Activated CD4-positive, alpha-beta T cell treated with anti-CD3 and anti-CD28 coated beads, Interleukin-2, amount 10 ng/mL, durations not matched to agents 24 days and 14 days (primary cell): ENCODE data around the gene ZHX3. TPM values are rescaled to one million over a fixed set of nuclear protein-coding genes. Genes with fewer than 3 reads are reported as not detected.

Experiments
- DNase-seq: peaks from one replicate; pipeline ENCODE4 v3.0.0; 2022
- H3K27ac Mint-ChIP-seq: one replicate; pipeline ENCODE4 v1.8.0; 2022; ENCODE audit warnings: mild to moderate bottlenecking, mixed read lengths
- H3K27me3 Mint-ChIP-seq: one replicate; pipeline ENCODE4 v1.8.0; 2022; ENCODE audit warnings: mixed read lengths
- H3K36me3 Mint-ChIP-seq: one replicate; pipeline ENCODE4 v1.8.0; 2022; ENCODE audit warnings: low read depth, mild to moderate bottlenecking, mixed read lengths
- H3K4me1 Mint-ChIP-seq: one replicate; pipeline ENCODE4 v1.8.0; 2021; ENCODE audit warnings: mixed read lengths
- H3K4me3 Mint-ChIP-seq: one replicate; pipeline ENCODE4 v1.8.0; 2022; ENCODE audit warnings: mild to moderate bottlenecking, moderate library complexity, mixed read lengths
- H3K9me3 Mint-ChIP-seq: one replicate; pipeline ENCODE4 v1.8.0; 2021; ENCODE audit warnings: mixed read lengths
- intact Hi-C: fragments of 100-400 bp; cut with micrococcal nuclease; formaldehyde crosslinking; loops from one replicate; pipeline ENCODE4 v1.15.1; 2023
- total RNA-seq: library from RNA; stranded (reverse); gene quantifications from 2 replicates; pipeline ENCODE4 v1.2.3, GENCODE V29; 2022

ZHX3 gene
- total RNA-seq, 1 donor from 2014 or later = 11.7 TPM

DNA sequence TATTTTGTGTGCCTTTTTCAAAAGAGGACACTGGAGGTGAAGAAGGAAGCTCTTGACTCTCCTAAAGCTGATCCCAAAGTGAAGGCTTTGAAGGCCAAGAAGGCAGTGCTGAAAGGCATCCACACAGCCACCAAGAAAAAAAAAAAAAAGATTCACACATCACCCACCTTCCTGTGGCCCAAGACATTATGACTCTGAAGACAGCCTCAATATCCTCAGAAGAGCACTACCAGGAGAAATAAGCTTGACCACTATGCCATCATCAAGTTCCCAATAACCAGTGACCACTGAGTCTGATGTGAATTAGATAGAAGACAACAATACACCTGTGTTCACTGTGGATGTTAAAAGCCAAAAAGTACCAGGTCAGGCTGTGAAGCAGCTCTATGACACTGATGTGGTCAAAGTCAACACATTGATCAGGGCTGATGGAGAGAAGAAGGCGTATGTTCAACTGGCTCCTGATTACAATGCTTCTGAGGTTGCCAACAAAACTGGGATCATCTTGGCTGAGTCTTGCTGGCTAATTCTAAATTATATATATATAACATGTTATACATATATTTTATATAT lies 120.8 kb downstream of the ZHX3 start:
- intact Hi-C loops = no loop called here
- Mint-ChIP-seq H3K4me3 (no peak overlapping the region), H3K36me3 (peaks cover 34% of the 10 kb centered on the region), H3K27me3 (no peaks in the 10 kb centered on the region), H3K4me1 (peaks cover 16% of the 10 kb centered on the region), H3K9me3 (peaks cover 15% of the 10 kb centered on the region), H3K27ac (no peak overlapping the region)
- DNase-seq = peak; percentile 53

DNA sequence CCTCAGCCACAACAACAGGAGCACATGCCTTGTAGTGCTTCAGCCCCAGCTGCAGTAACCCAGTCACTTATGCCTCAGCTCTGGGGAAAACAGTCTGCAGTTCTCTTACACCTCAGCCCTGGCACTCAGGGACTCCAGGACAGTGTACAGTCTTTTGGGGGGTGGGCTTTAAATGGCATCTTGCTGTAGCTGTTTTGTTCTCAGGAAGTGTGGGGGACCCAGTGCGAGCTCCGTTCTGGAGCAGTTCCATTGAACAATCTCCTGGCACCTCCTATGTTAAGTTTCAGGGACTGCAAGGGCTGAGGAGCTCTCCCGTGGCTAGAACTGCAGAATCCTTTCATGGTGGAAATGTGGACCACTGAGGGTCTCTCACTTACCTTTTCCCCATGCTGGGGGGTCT lies 125.0 kb downstream of the ZHX3 start:
- Mint-ChIP-seq H3K36me3 (peaks cover 32% of the 10 kb centered on the region), H3K4me1 (peaks cover 16% of the 10 kb centered on the region), H3K9me3 (peaks cover 14% of the 10 kb centered on the region), H3K27me3 (no peaks in the 10 kb centered on the region), H3K27ac (no peak overlapping the region), H3K4me3 (no peak overlapping the region)
- intact Hi-C loops = no loop called here
- no peak for DNase-seq

DNA sequence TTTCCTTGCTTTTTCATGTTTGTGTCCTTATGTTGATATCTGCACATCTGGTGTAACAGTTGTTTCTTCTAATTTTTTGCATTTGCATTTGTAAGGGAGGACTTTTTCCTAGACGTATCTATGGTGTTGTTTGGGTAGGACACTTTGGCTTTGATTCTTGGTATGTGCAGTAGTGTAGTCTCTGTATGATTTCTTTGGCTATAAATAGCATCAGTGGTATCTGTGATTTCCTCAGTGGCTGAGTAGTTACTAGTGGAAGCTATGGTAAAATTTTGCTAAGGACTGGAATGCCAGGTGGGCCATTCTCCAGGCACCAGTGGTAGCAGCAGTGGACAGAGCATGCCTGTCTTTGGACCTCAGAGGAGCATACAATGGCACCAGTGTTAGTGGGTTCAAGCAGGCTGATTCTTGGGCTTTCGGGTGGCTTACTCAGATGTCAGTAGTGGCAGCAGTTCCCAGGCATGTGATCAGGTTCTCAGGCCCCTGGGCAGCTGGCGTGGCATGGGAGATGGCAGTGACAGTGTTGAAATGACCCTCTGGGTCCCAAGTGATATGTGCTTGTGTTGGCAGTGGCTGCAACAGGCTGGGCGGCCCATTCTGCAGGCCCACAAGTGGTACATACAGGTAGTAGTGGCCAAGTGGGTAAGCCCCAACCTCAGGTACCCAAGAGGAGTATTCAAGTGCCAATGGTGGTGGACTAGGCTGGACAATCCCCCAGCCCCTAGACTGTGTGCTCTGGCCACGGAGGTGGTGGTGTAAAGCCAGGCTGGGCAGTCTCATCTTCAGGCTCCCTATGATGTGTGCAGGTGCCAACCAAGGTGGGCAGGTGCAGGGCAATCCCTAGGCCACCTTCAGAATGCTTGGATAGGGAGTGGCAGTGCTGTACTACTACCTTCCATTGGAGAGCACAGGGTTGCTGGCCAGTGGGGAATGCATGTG lies 125.7 kb downstream of the ZHX3 start:
- no peak overlapping the region for H3K4me3 Mint-ChIP-seq
- peaks cover 28% of the 10 kb centered on the region for H3K36me3 Mint-ChIP-seq
- DNase-seq = peak; percentile 46
- peaks cover 12% of the 10 kb centered on the region for H3K9me3 Mint-ChIP-seq
- peaks cover 16% of the 10 kb centered on the region for H3K4me1 Mint-ChIP-seq
- intact Hi-C loops = no loop called here
- H3K27me3 Mint-ChIP-seq = no peaks in the 10 kb centered on the region
- no peak overlapping the region for H3K27ac Mint-ChIP-seq

DNA sequence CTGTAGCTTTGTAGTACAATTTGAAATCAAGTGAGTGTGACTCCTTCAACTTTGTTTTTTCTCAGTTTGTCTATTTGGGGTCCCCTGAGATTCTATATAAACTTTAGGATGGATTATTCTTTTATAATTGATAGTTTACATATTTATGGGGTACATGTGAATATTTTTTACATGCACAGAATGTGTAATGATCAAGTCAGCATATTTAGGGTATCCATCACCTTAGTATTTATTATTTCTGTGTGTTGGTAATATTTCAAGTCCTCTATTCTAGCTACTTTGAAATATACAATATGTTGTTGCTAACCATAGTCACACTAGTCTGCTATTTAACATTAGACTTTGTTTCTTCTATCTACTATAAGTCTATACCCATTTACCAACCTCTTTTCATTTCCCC lies 129.9 kb downstream of the ZHX3 start:
- H3K27ac Mint-ChIP-seq = no peak overlapping the region
- DNase-seq = no peak
- intact Hi-C loops = no loop called here
- H3K4me3 Mint-ChIP-seq = no peak overlapping the region
- H3K4me1 Mint-ChIP-seq = no peaks in the 10 kb centered on the region
- H3K27me3 Mint-ChIP-seq = no peaks in the 10 kb centered on the region
- H3K36me3 Mint-ChIP-seq = peaks cover 13% of the 10 kb centered on the region
- peaks cover 4% of the 10 kb centered on the region for H3K9me3 Mint-ChIP-seq

DNA sequence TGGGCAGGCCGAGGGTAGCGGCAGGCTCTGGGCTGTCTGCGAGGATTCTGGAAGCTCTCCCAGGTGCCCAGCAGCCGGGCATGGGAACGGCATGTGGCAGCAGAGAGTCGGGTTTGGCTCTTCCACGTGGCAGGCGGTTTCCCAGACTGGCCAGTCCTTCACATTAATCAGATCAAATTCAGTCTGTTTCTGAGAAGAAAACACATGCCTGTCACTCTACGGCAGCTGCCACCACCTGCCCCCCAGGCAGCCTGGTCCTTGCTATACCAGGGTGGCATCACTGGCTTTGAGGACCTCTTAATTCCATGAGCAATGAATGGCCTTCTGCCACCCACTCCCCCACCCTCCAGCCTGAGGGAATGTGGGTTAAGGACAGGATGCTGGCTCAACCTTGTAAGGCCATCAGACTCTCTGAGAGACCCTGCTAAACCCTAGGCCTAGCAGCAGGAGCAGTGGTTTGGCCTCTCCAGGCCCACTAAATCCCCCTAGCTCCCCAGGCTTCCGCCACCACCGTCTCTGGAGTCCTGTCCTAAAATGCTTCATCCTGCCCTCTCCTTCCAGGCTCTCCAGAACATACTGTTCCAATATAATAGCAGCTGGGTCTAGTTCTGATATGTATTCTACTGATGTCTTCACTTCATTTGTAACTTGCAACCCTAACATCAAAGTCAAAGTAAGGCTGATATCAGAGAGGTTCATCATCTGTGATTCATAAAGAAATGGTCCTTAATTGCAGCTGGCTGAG lies 132.3 kb downstream of the ZHX3 start:
- intact Hi-C loops = no loop called here
- Mint-ChIP-seq H3K36me3 (peaks cover 7% of the 10 kb centered on the region), H3K27ac (no peak overlapping the region), H3K9me3 (no peaks in the 10 kb centered on the region), H3K4me3 (no peak overlapping the region), H3K27me3 (no peaks in the 10 kb centered on the region), H3K4me1 (peaks cover 2% of the 10 kb centered on the region)
- DNase-seq = no peak

DNA sequence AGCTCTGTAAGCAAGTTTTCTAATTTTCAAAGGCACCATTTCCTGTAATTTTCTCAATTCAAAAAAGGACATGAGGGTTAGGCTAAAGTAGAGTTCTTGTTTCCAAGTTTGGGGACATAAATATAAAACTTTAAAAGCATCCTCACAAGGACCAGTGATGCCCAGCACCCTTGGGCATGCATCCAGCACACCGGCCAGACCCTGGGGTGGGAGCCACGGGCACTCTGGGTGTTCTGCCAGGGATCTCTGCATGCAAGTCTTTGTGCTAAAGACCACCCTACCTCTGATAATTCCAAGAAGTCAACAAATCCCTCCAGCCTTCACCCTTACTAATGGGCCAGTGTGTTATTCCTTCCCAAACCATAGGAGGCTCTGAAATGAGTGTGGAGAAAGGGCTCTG lies 133.7 kb downstream of the ZHX3 start:
- DNase-seq = no peak
- H3K36me3 Mint-ChIP-seq = peaks cover 11% of the 10 kb centered on the region
- H3K27me3 Mint-ChIP-seq = no peaks in the 10 kb centered on the region
- peaks cover 2% of the 10 kb centered on the region for H3K4me1 Mint-ChIP-seq
- intact Hi-C loops = no loop called here
- no peaks in the 10 kb centered on the region for H3K9me3 Mint-ChIP-seq
- H3K4me3 Mint-ChIP-seq = no peak overlapping the region
- H3K27ac Mint-ChIP-seq = no peak overlapping the region

DNA sequence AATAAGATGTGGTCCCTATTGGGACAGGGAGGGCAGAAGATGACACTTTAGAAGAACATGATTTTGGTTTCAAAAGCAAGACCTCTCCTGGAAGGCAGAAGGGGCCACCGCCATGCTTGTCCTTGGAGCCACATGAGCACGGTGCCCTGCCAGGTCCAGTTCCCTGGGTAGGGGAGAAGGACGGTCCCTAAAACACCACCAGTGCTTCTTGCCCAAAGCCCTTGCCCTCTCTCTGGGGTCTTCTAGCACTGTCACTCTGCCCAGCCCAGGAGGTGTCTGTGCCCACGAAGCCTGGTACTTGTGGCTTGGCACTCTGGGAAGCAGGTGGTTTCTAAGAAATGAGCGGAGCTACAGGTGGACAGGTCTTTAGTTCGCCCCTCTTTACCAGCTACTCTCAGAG lies 134.1 kb downstream of the ZHX3 start:
- H3K36me3 Mint-ChIP-seq = peaks cover 12% of the 10 kb centered on the region
- no peak overlapping the region for H3K27ac Mint-ChIP-seq
- no peak for DNase-seq
- H3K4me1 Mint-ChIP-seq = peaks cover 2% of the 10 kb centered on the region
- H3K4me3 Mint-ChIP-seq = no peak overlapping the region
- no peaks in the 10 kb centered on the region for H3K27me3 Mint-ChIP-seq
- intact Hi-C loops = no loop called here
- H3K9me3 Mint-ChIP-seq = no peaks in the 10 kb centered on the region

DNA sequence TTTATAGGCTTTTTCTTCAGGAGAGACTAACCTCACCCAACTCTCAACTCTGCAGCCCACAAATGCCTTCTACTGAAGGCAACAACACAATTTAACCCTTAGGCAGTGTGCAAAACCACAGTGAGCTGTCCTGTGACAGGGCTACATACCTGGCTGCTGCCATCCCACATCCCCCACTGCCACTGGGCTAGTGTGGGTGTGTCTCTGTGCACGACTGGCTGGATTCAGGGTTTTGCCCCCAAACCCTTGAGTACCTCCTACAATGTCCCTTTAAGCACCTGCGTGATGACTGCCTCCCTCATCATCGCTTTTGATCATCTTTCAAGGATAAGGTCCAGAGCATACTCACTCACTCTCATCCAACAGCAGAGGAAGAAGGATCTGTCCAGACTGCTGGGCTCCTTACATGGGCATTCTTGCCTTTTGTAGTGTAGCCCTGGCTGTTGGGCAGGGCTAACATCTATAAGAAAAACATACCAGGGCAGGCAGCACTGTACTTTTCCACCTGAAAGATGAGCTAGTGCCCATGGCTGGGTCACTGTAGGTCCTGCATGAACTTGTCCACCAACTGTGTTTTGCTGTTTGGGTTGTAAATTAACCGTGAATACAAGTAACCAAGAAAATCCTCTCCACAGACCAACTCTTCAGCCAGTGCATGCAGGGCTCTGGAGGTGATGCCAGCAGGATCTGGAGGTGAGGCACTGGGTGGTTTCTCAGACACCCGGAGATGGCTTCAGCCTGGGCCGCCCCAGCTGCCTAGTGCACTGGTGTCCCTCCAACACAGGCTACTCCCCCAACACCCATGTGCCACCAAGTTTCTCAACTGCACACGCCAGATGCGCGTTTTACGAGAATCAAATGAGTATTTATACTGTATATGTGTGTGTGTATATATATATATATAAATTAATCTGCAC lies 135.0 kb downstream of the ZHX3 start:
- no peak for DNase-seq
- H3K4me1 Mint-ChIP-seq = peaks cover 2% of the 10 kb centered on the region
- no peaks in the 10 kb centered on the region for H3K9me3 Mint-ChIP-seq
- no peak overlapping the region for H3K4me3 Mint-ChIP-seq
- intact Hi-C loops = no loop called here
- H3K36me3 Mint-ChIP-seq = peaks cover 20% of the 10 kb centered on the region
- no peaks in the 10 kb centered on the region for H3K27me3 Mint-ChIP-seq
- H3K27ac Mint-ChIP-seq = peak overlapping the region; percentile 55

DNA sequence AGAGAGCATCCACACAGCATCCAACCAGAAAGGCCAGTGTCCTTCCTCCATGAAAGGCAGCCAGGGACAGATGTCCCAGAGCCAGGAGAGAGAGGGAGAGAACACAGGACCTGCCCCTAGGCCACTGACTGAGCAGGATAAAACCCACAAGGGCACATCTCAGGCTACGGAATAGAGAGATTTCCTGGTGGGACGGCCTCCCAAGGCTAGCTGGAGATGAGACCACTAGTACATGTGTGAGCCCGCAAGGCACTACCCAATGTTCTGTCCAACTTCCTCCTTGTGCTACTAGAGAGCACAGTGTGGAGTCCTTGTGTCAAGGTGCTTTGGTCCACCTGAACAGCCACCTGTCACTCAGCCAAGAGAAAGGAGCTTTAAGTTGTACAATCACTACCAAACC lies 136.0 kb downstream of the ZHX3 start:
- no peak overlapping the region for H3K27ac Mint-ChIP-seq

DNA sequence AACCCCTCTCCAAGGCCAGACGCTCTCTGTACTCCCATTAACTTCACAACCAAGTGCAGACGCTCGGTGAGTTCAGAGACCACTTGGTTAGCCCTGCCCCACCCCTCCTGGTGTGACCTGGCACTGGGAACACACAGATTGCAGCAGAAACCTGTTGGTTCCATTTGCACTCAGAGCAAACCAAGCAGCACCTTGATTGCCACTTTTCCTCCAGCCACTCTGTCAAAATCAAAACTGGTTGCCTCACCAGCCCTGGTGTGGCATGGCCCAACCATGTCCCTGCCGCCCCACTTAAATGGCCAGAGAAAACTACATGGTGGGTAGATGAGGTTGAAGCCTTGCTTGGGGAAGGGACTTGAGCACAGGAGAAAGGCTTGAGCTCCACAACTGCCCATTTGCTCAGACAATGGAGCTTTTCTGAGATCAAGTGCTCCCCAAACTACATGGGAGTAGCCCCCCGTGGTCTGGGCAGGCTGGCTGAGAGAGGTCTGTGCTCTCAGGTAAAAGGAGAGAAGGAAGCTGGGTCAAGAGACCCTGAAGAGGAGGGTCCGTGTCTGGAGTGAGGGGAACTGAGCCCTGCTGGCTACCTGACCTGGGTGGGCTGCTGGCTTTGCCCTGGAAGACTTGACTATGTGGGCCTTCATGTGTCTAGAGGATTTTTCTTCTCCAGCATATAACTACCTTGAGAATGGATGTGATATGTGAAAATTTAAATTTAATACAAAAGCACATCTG lies 136.8 kb downstream of the ZHX3 start:
- peaks cover 8% of the 10 kb centered on the region for H3K4me1 Mint-ChIP-seq
- no peaks in the 10 kb centered on the region for H3K27me3 Mint-ChIP-seq
- intact Hi-C loops = no loop called here
- no peaks in the 10 kb centered on the region for H3K9me3 Mint-ChIP-seq
- no peak overlapping the region for H3K4me3 Mint-ChIP-seq
- peak overlapping the region; percentile 45 for H3K27ac Mint-ChIP-seq
- no peak for DNase-seq
- peaks cover 34% of the 10 kb centered on the region for H3K36me3 Mint-ChIP-seq

More for the DNA sequence above, 136.0 kb downstream of the ZHX3 start:
- H3K4me1 Mint-ChIP-seq = peaks cover 3% of the 10 kb centered on the region
- intact Hi-C loops = no loop called here
- H3K4me3 Mint-ChIP-seq = no peak overlapping the region
- H3K9me3 Mint-ChIP-seq = no peaks in the 10 kb centered on the region
- no peak for DNase-seq
- peaks cover 27% of the 10 kb centered on the region for H3K36me3 Mint-ChIP-seq
- H3K27me3 Mint-ChIP-seq = no peaks in the 10 kb centered on the region

DNA sequence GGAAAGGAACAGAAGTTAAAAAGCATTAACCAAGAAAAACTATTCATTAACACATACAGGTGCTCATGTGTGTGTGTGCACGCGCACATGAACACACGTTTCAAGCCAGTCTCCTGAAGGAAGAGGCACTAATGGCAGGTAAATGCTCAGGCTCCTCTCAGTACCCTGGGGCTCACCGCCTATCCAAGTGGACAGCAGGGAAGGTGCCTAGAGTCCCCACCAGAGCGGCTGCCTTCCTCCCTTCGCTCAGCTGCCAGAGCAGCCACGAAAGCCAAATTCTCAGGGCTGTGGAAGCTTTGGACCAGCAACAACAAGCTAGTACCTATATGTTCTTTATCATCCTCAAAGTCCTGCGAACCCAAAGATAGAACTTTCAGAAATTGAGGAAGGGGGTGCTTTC lies 137.6 kb downstream of the ZHX3 start:
- intact Hi-C loops = no loop called here
- peaks cover 8% of the 10 kb centered on the region for H3K4me1 Mint-ChIP-seq
- H3K27me3 Mint-ChIP-seq = no peaks in the 10 kb centered on the region
- H3K4me3 Mint-ChIP-seq = no peak overlapping the region
- no peak for DNase-seq
- H3K36me3 Mint-ChIP-seq = peaks cover 37% of the 10 kb centered on the region
- no peaks in the 10 kb centered on the region for H3K9me3 Mint-ChIP-seq
- peak overlapping the region; percentile 36 for H3K27ac Mint-ChIP-seq

DNA sequence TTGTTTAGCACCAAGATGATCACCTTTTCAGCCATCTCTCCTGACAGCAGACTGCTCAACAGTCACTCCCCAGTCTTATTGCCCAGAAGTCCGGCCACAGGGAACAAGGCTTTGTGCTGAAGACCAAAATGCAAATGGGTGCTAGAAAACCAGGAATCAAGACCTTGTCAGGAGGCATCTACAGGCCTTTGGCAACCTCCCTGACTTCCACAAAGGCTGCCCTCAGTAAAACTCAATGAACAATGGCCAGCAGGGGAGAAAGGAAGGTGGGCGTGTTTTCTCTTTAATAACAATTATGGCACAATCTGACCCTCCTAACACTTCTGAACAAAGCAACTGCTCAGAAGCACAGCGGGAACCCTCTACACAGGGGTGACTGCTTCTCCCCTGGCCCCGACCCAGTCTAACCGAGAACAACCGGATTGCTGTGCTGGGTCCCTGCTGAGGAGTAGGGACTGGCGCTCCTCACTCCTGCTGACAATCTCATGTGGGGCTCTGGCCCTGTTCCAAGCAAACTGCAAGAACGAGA lies 138.6 kb downstream of the ZHX3 start:
- H3K27me3 Mint-ChIP-seq = no peaks in the 10 kb centered on the region
- H3K36me3 Mint-ChIP-seq = peaks cover 45% of the 10 kb centered on the region
- H3K9me3 Mint-ChIP-seq = no peaks in the 10 kb centered on the region
- peaks cover 10% of the 10 kb centered on the region for H3K4me1 Mint-ChIP-seq
- intact Hi-C loops = no loop called here
- DNase-seq = no peak
- no peak overlapping the region for H3K4me3 Mint-ChIP-seq
- peak overlapping the region; percentile 51 for H3K27ac Mint-ChIP-seq

DNA sequence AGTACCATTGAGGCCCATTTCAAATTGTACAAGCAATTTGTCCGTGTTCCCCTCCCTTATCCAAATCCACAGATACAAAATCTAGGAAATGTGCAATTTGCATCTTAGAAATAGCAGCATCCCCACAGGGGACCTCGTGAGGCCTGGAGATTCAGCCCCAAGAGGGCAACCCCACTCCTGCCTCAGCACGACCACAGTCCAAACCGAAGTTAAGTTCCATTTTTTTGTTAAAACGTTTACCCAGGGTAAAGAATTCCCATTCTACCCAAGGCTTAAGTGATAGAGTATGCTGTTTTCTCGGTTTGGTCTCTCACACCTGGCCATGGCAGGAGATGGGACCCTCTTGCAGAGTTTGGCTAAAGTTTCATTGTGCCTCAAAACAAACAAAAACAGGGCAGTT lies 139.0 kb downstream of the ZHX3 start:
- no peak for DNase-seq
- Mint-ChIP-seq H3K36me3 (peaks cover 49% of the 10 kb centered on the region), H3K4me3 (no peak overlapping the region)

More for the DNA sequence above, 139.0 kb downstream of the ZHX3 start:
- Mint-ChIP-seq H3K4me1 (peaks cover 10% of the 10 kb centered on the region), H3K9me3 (no peaks in the 10 kb centered on the region), H3K27me3 (no peaks in the 10 kb centered on the region), H3K27ac (no peak overlapping the region)
- intact Hi-C loops = no loop called here
